Muscle layer of duodenum (tissue), 2 donors: ENCODE results near the gene WDR5B.
"Not testable (repeated sequence)": the region's sequence is repeated elsewhere in the genome, so short reads cannot be mapped to it uniquely, and the experiment has no call there.

Source experiments
- H3K27ac ChIP-seq: one replicate; pipeline ENCODE4 v1.7.0; 2013; ENCODE audit warnings: mild to moderate bottlenecking, low read length
- H3K27me3 ChIP-seq: one replicate; pipeline ENCODE4 v1.7.0; 2013; ENCODE audit warnings: low read depth, mild to moderate bottlenecking, control low read depth, low read length
- H3K36me3 ChIP-seq, 2 donors: one replicate each; pipeline ENCODE4 v1.7.0; 2013; ENCODE audit warnings: low read length in 2 of 2, control low read depth in 1 of 2, mild to moderate bottlenecking in 1 of 2; ENCODE audit not compliant: insufficient read depth in 2 of 2, control insufficient read depth in 1 of 2
- H3K4me1 ChIP-seq, 2 donors: one replicate each; pipeline ENCODE4 v1.7.0; 2013; ENCODE audit warnings: low read length in 2 of 2, mild to moderate bottlenecking in 2 of 2, control low read depth in 1 of 2, moderate library complexity in 1 of 2; ENCODE audit not compliant: insufficient read depth in 2 of 2, control insufficient read depth in 1 of 2
- H3K4me3 ChIP-seq, 2 donors: one replicate each; pipeline ENCODE4 v1.7.0; 2013; ENCODE audit warnings: low read length in 2 of 2, low read depth in 1 of 2, mild to moderate bottlenecking in 1 of 2
- H3K9me3 ChIP-seq, 2 donors: one replicate each; pipeline ENCODE4 v1.7.0; 2013; ENCODE audit warnings: low read length in 2 of 2, control low read depth in 1 of 2, mild to moderate bottlenecking in 1 of 2; ENCODE audit not compliant: control insufficient read depth in 1 of 2
- donor health status: healthy.

Gene WDR5B

DNA sequence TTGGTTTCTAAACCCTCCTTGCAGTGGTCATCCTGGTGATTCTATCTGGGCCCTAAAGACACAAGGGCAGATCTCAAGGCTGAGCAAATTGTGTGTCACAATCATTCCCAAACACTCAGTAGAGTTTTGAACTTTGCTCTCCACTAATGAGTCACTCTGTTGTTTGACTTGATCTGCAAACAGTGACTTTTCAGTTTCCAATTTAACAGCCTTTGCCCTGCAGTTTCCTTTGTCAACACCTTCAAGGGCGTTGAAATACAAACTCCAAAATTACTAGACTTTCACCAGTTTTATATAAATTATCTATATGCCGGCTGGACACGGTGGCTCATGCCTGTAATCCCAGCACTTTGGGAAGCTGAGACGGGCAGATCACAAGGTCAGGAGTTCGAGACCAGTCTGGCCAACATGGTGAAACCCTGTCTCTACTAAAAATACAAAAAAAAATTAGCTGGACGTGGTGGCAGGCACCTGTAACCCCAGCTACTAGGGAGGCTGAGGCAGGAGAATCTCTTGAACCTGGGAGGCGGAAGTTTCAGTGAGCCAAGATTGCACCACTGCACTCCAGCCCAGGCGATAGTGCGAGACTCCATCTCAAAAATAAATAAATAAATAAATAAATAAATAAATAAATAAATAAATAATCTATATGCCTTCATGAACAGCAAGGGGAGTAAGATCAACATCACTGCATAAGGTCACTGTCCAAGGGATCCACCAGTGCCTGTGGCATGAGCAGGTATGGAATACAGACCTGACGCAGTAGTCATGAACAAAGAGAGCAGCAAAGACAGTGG lies 50.1 kb downstream of the WDR5B start:
- H3K4me3 ChIP-seq, H3K4me1 ChIP-seq, H3K27ac ChIP-seq, H3K9me3 ChIP-seq, H3K27me3 ChIP-seq: not testable (repeated sequence)
- H3K36me3 ChIP-seq = peaks cover 12 to 60% of the 10 kb centered on the region in 2 donors

DNA sequence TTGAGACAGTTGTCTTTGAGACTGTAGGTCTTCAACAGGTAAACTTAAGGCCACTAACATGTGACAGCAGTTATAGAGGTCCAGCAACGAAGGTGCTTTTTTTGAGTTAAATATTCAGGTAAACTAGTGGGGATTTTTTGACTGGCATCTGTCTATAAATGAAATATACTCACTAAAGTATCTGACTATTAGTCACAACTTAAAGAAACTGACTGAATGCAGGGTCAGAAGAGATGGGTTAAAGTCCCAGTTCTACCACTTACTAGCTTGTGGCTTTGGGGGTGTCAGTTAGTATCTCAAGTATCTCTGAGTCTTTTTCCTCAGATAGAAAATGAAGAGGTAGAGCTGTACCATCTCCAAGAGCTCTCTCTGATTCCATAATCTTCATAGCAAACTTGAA lies 50.8 kb downstream of the WDR5B start:
- no peaks in the 10 kb centered on the region for H3K9me3 ChIP-seq
- no peaks in the 10 kb centered on the region for H3K27me3 ChIP-seq
- H3K4me3 ChIP-seq = no peak overlapping the region
- H3K36me3 ChIP-seq = peaks cover 12 to 53% of the 10 kb centered on the region in 2 donors
- no peaks in the 10 kb centered on the region for H3K4me1 ChIP-seq
- H3K27ac ChIP-seq = no peak overlapping the region

DNA sequence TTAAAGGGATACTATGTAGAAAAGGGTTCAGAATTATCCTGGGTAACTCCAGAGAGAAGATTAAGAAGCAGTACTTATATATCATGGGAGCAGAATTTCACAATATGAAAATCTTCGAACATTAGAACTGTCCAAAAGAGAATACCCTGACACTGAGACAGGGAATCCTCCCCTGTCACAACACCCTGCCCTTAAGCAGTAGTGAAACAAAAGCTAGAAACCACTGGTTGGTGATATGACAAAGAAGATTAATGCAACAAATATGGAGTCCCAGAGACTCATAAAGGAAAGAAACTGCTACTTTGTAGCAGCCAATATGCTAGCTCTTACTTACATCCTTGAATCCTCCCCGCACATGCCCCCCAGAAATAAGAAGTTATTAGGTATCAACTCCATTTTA lies 51.4 kb downstream of the WDR5B start:
- Histone ChIP-seq H3K4me1 (no peaks in the 10 kb centered on the region), H3K27ac (no peak overlapping the region), H3K4me3 (no peak overlapping the region), H3K27me3 (no peaks in the 10 kb centered on the region), H3K9me3 (no peaks in the 10 kb centered on the region), H3K36me3 (peaks cover 12 to 49% of the 10 kb centered on the region in 2 donors)
